Measurements from ENCODE around the gene ASTN2. TPM values are rescaled to one million over a fixed set of nuclear protein-coding genes. Genes with fewer than 3 reads are reported as not detected.

The ASTN2 gene
- total and polyA plus RNA-seq, 2 experiments from 2014 or later, result 5.8 to 7.5 TPM

GRCh38 chr9:116471093-116471906, 943.6 kb downstream of the ASTN2 start:
- Histone ChIP-seq H3K27ac (peak overlapping the region; percentile 20), H3K79me2 (ENCODE audit: insufficient read depth) (no peaks in the 10 kb centered on the region), H3K36me3 (ENCODE audit: low read depth) (no peaks in the 10 kb centered on the region), H3K4me1 (ENCODE audit: insufficient read depth) (peaks cover 8% of the 10 kb centered on the region; the same call in 1 of the 2 replicates), H3K4me2 (ENCODE audit: unreplicated experiment) (no peak overlapping the region), H2AFZ (peak overlapping the region; percentile 63), H3K9ac (peak overlapping the region; percentile 16; the same call in 1 of the 2 replicates), H4K20me1 (ENCODE audit: insufficient read depth) (no peaks in the 10 kb centered on the region), H3K9me3 (ENCODE audit: low read depth) (no peaks in the 10 kb centered on the region), H3F3A (ENCODE audit: insufficient read depth) (no peaks in the 10 kb centered on the region), H3K4me3 (no peak overlapping the region), H3K27me3 (replicated peaks; ENCODE audit: insufficient read depth) (no peaks in the 10 kb centered on the region), H3K9me2 (ENCODE audit: insufficient read depth) (no peaks in the 10 kb centered on the region)
- in situ Hi-C loops (cut with MboI), result no loop called here
- WGBS, 2 experiments (ENCODE audit: low coverage in 1 of 2, low lambda C conversion rate in 2 of 2, missing lambda C conversion rate in 2 of 2), result 17 to 20% methylated on average over 7 of the region's 7 CpGs
- peak; percentile 23 for DNase-seq
- no peak for TF ChIP-seq EZH2 (IDR thresholded peaks at IDR 0.05; ENCODE audit: insufficient read depth, poor library complexity, severe bottlenecking)
- TF ChIP-seq EZH2phosphoT487 (IDR thresholded peaks at IDR 0.05; ENCODE audit: insufficient read depth, low read depth), result no peak

- Histone ChIP-seq H3K4me3 (no peak overlapping the region), H3K27ac (no peak overlapping the region), H3K4me1 (ENCODE audit: insufficient read depth) (peaks cover 8% of the 10 kb centered on the region; the same call in 1 of the 2 replicates), H3K27me3 (replicated peaks; ENCODE audit: insufficient read depth) (no peaks in the 10 kb centered on the region), H3K36me3 (ENCODE audit: low read depth) (no peaks in the 10 kb centered on the region), H3K9me3 (ENCODE audit: low read depth) (no peaks in the 10 kb centered on the region), H3K9ac (no peak overlapping the region), H3F3A (ENCODE audit: insufficient read depth) (no peaks in the 10 kb centered on the region), H3K9me2 (ENCODE audit: insufficient read depth) (no peaks in the 10 kb centered on the region), H3K4me2 (ENCODE audit: unreplicated experiment) (no peak overlapping the region), H2AFZ (no peak overlapping the region), H3K79me2 (ENCODE audit: insufficient read depth) (no peaks in the 10 kb centered on the region), H4K20me1 (ENCODE audit: insufficient read depth) (no peaks in the 10 kb centered on the region)
- DNase-seq, result no peak
- TF ChIP-seq EZH2 (IDR thresholded peaks at IDR 0.05; ENCODE audit: insufficient read depth, poor library complexity, severe bottlenecking) (no peak), EZH2phosphoT487 (IDR thresholded peaks at IDR 0.05; ENCODE audit: insufficient read depth, low read depth) (no peak)
- in situ Hi-C loops (cut with MboI), result no loop called here
- WGBS, 2 experiments (ENCODE audit: low coverage in 1 of 2, low lambda C conversion rate in 2 of 2, missing lambda C conversion rate in 2 of 2), result 85% methylated on average over 8 of the region's 8 CpGs
Observed at GRCh38 chr9:116468793-116469527, 945.9 kb downstream of the ASTN2 start.

- Histone ChIP-seq H3K27ac (no peak overlapping the region), H3K4me1 (ENCODE audit: insufficient read depth) (peaks cover 8% of the 10 kb centered on the region; the same call in 1 of the 2 replicates), H3K9ac (no peak overlapping the region), H3K4me2 (ENCODE audit: unreplicated experiment) (no peak overlapping the region), H2AFZ (no peak overlapping the region), H3K79me2 (ENCODE audit: insufficient read depth) (no peaks in the 10 kb centered on the region), H3K9me2 (ENCODE audit: insufficient read depth) (no peaks in the 10 kb centered on the region), H3K4me3 (no peak overlapping the region), H4K20me1 (ENCODE audit: insufficient read depth) (no peaks in the 10 kb centered on the region), H3K27me3 (replicated peaks; ENCODE audit: insufficient read depth) (no peaks in the 10 kb centered on the region), H3F3A (ENCODE audit: insufficient read depth) (no peaks in the 10 kb centered on the region), H3K9me3 (ENCODE audit: low read depth) (no peaks in the 10 kb centered on the region), H3K36me3 (ENCODE audit: low read depth) (no peaks in the 10 kb centered on the region)
- 100% methylated on average over 1 of the region's 1 CpG for WGBS, 2 experiments (ENCODE audit: low coverage in 1 of 2, low lambda C conversion rate in 2 of 2, missing lambda C conversion rate in 2 of 2)
- in situ Hi-C loops (cut with MboI), result no loop called here
- DNase-seq, result no peak
- TF ChIP-seq EZH2 (IDR thresholded peaks at IDR 0.05; ENCODE audit: insufficient read depth, poor library complexity, severe bottlenecking), result no peak
- no peak for TF ChIP-seq EZH2phosphoT487 (IDR thresholded peaks at IDR 0.05; ENCODE audit: insufficient read depth, low read depth)
Observed at GRCh38 chr9:116468369-116468768, 946.5 kb downstream of the ASTN2 start.

DNA sequence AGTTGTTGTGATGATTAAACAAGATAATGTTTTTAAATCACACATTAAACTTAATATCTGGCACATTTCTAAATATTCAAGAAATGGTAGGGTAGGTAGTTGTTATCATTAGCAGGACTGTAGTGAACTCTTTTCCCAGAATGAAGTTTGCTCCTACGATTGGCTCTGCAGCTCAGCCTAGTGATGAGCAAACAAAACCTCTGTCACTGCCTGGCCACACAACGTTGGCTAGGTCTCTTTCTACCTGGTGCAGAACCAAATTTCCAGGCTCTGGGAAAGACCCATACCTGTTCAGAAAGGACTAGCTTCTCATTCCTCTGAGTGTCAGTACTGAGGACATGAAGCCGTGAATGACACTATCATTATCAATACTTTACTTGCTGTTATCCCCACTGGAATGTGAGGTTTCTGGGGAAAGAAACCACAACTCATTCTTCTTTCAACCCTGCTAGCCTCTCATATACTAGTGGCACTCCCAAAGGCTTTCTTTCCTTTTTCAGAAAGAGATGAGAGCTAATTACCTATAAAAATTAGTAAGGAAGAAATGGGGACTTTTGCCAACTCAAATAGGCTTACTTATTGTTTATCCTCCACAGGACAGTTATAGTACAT, 947.0 kb downstream of the ASTN2 start:
- no peaks in the 10 kb centered on the region for H4K20me1 ChIP-seq (ENCODE audit: insufficient read depth)
- in situ Hi-C loops (cut with MboI), result no loop called here

More for the DNA sequence above, 947.0 kb downstream of the ASTN2 start:
- no peak for TF ChIP-seq EZH2 (IDR thresholded peaks at IDR 0.05; ENCODE audit: insufficient read depth, poor library complexity, severe bottlenecking)
- TF ChIP-seq EZH2phosphoT487 (IDR thresholded peaks at IDR 0.05; ENCODE audit: insufficient read depth, low read depth), result no peak
- Histone ChIP-seq H3K9me3 (ENCODE audit: low read depth) (no peaks in the 10 kb centered on the region), H3K9me2 (ENCODE audit: insufficient read depth) (no peaks in the 10 kb centered on the region), H3K4me1 (ENCODE audit: insufficient read depth) (peaks cover 8% of the 10 kb centered on the region; the same call in 1 of the 2 replicates), H3K4me3 (no peak overlapping the region), H3F3A (ENCODE audit: insufficient read depth) (no peaks in the 10 kb centered on the region), H3K9ac (no peak overlapping the region), H3K27me3 (replicated peaks; ENCODE audit: insufficient read depth) (no peaks in the 10 kb centered on the region), H3K27ac (no peak overlapping the region), H3K79me2 (ENCODE audit: insufficient read depth) (no peaks in the 10 kb centered on the region), H3K4me2 (ENCODE audit: unreplicated experiment) (no peak overlapping the region), H3K36me3 (ENCODE audit: low read depth) (no peaks in the 10 kb centered on the region), H2AFZ (no peak overlapping the region)
- no peak for DNase-seq
- 65 to 70% methylated on average over 3 of the region's 3 CpGs for WGBS, 2 experiments (ENCODE audit: low coverage in 1 of 2, low lambda C conversion rate in 2 of 2, missing lambda C conversion rate in 2 of 2)

All from GM23248 (cell line).